ENCODE measurements around the gene CPNE4. TPM values are rescaled to one million over a fixed set of nuclear protein-coding genes. Genes with fewer than 3 reads are reported as not detected.

CPNE4 gene
- total and polyA plus RNA-seq, 2 donors from 2014 or later = 0.79 to 1.2 TPM

DNA sequence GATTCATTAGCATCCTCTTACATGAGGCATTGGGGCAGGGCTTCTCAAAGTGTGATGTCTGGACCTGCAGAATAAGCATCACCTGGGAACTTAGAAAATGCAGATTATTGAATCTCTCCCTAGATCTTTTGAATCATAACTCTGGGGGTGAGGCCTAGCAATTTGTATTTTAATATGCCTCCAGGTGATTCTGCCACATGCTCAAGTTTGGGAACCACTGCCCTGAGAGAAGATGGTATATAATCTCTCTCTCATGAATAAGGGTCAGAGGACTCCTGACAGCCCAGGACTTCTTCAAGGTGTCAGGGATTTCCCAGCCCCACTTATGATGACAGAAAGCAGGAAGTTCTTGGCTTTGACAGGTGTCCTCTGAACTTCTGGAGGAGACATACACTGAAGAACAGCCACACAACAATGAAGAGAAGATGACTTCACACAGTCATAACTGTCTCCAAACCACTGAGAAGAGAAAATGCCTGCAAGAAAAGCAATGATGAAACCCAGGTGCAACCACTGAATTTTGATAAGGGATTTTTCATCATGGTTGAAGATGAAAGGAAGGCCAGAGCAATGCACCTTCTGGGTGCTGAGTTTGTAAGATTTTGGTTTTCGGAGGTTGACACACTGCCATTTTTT is 320.1 kb downstream of the CPNE4 start:
- Histone ChIP-seq H3K9ac (ENCODE audit: low read length in 3 of 3) (no peak overlapping the region), H3K9me3 (ENCODE audit: control insufficient read depth in 2 of 3, insufficient read depth in 1 of 3, low read length in 3 of 3) (no peaks in the 10 kb centered on the region), H3K4me3 (ENCODE audit: low read length in 3 of 3) (no peak overlapping the region), H3K27me3 (ENCODE audit: control insufficient read depth, insufficient read depth, low read length) (no peaks in the 10 kb centered on the region), H3K27ac (ENCODE audit: low read depth in 2 of 2, low read length in 2 of 2) (no peak overlapping the region), H3K4me1 (ENCODE audit: control insufficient read depth in 2 of 3, insufficient read depth in 2 of 3, low read depth in 1 of 3, low read length in 3 of 3) (no peaks in the 10 kb centered on the region), H3K36me3 (ENCODE audit: control insufficient read depth in 2 of 3, insufficient read depth in 3 of 3, low read length in 3 of 3) (no peaks in the 10 kb centered on the region)
- intact Hi-C loops (cut with DNase I) = no loop called here
- no peak for TF ChIP-seq CTCF (IDR thresholded peaks at IDR 0.05; ENCODE audit: borderline replicate concordance, extremely low read depth, insufficient read depth)
- FAIRE-seq (no peak), DNase-seq (no peak)

GRCh38 chr3:131713416-131714123 is 321.2 kb downstream of the CPNE4 start:
- Histone ChIP-seq H3K27me3 (ENCODE audit: control insufficient read depth, insufficient read depth, low read length) (no peaks in the 10 kb centered on the region), H3K27ac (ENCODE audit: low read depth in 2 of 2, low read length in 2 of 2) (no peak overlapping the region), H3K4me3 (ENCODE audit: low read length in 3 of 3) (no peak overlapping the region), H3K4me1 (ENCODE audit: control insufficient read depth in 2 of 3, insufficient read depth in 2 of 3, low read depth in 1 of 3, low read length in 3 of 3) (no peaks in the 10 kb centered on the region), H3K9ac (ENCODE audit: low read length in 3 of 3) (no peak overlapping the region), H3K36me3 (ENCODE audit: control insufficient read depth in 2 of 3, insufficient read depth in 3 of 3, low read length in 3 of 3) (no peaks in the 10 kb centered on the region), H3K9me3 (ENCODE audit: control insufficient read depth in 2 of 3, insufficient read depth in 1 of 3, low read length in 3 of 3) (no peaks in the 10 kb centered on the region)
- TF ChIP-seq CTCF (IDR thresholded peaks at IDR 0.05; ENCODE audit: borderline replicate concordance, extremely low read depth, insufficient read depth) = no peak
- FAIRE-seq = no peak
- intact Hi-C loops (cut with DNase I) = no loop called here
- no peak for DNase-seq

GRCh38 chr3:131712662-131713061 is 322.2 kb downstream of the CPNE4 start:
- no peaks in the 10 kb centered on the region for H3K36me3 ChIP-seq (ENCODE audit: control insufficient read depth in 2 of 3, insufficient read depth in 3 of 3, low read length in 3 of 3)
- intact Hi-C loops (cut with DNase I) = no loop called here
- no peaks in the 10 kb centered on the region for H3K9me3 ChIP-seq (ENCODE audit: control insufficient read depth in 2 of 3, insufficient read depth in 1 of 3, low read length in 3 of 3)
- no peaks in the 10 kb centered on the region for H3K4me1 ChIP-seq (ENCODE audit: control insufficient read depth in 2 of 3, insufficient read depth in 2 of 3, low read depth in 1 of 3, low read length in 3 of 3)
- no peaks in the 10 kb centered on the region for H3K27me3 ChIP-seq (ENCODE audit: control insufficient read depth, insufficient read depth, low read length)
- H3K9ac ChIP-seq (ENCODE audit: low read length in 3 of 3) = no peak overlapping the region
- no peak for DNase-seq
- no peak for TF ChIP-seq CTCF (IDR thresholded peaks at IDR 0.05; ENCODE audit: borderline replicate concordance, extremely low read depth, insufficient read depth)
- FAIRE-seq = no peak
- H3K27ac ChIP-seq (ENCODE audit: low read depth in 2 of 2, low read length in 2 of 2) = no peak overlapping the region
- no peak overlapping the region for H3K4me3 ChIP-seq (ENCODE audit: low read length in 3 of 3)

Measured in kidney (tissue), 14 donors.